H9 (cell line): ENCODE measurements around the gene SLC33A1. TPM values are rescaled to one million over a fixed set of nuclear protein-coding genes. Genes with fewer than 3 reads are reported as not detected.
A peak's percentile ranks its signal among the peaks of the same experiment; 100 is the strongest.

Source experiments
- DNase-seq: peaks from one replicate; pipeline ENCODE4 v3.0.0-alpha.2; 2017
- H2AFZ ChIP-seq: one replicate; pipeline ENCODE4 v1.6.1; 2013; ENCODE audit warnings: mild to moderate bottlenecking, low read length, control low read depth, moderate library complexity
- H2AK5ac ChIP-seq: 2 replicates; pipeline ENCODE4 v1.6.1; 2013; ENCODE audit warnings: low read length, control low read depth, mixed read lengths; ENCODE audit not compliant: insufficient read length
- H2BK120ac ChIP-seq: one replicate; pipeline ENCODE4 v1.6.1; 2013; ENCODE audit warnings: low read depth, mild to moderate bottlenecking, low read length, control low read depth, inconsistent platforms; ENCODE audit not compliant: poor library complexity, severe bottlenecking
- H2BK12ac ChIP-seq: 2 replicates; pipeline ENCODE4 v1.6.1; 2013; ENCODE audit warnings: low read length, control low read depth, mixed read lengths, low read depth; ENCODE audit not compliant: insufficient read length
- H2BK15ac ChIP-seq: 2 replicates; pipeline ENCODE4 v1.6.1; 2013; ENCODE audit warnings: low read depth, low read length, control low read depth
- H2BK20ac ChIP-seq: one replicate; pipeline ENCODE4 v1.6.1; 2013; ENCODE audit warnings: low read depth, mild to moderate bottlenecking, low read length, control low read depth, inconsistent platforms; ENCODE audit not compliant: poor library complexity, severe bottlenecking
- H2BK5ac ChIP-seq: 2 replicates; pipeline ENCODE4 v1.6.1; 2013; ENCODE audit warnings: low read length, control low read depth, mixed read lengths; ENCODE audit not compliant: insufficient read length
- H3K14ac ChIP-seq: 2 replicates; pipeline ENCODE4 v1.6.1; 2013; ENCODE audit warnings: low read length, control low read depth; ENCODE audit not compliant: insufficient read depth
- H3K18ac ChIP-seq: 2 replicates; pipeline ENCODE4 v1.6.1; 2013; ENCODE audit warnings: low read depth, mild to moderate bottlenecking, mixed read lengths, low read length, control low read depth; ENCODE audit not compliant: insufficient read length
- H3K23ac ChIP-seq: 2 replicates; pipeline ENCODE4 v1.6.1; 2013; ENCODE audit warnings: low read length, control low read depth, mixed read lengths, low read depth; ENCODE audit not compliant: insufficient read length
- H3K23me2 ChIP-seq: 2 replicates; pipeline ENCODE4 v1.6.1; 2013; ENCODE audit warnings: low read depth, mild to moderate bottlenecking, mixed read lengths, low read length, control low read depth; ENCODE audit not compliant: insufficient read length, poor library complexity, severe bottlenecking
- H3K27ac ChIP-seq: 2 replicates; pipeline ENCODE4 v1.5.1; 2013; ENCODE audit warnings: low read length, control low read depth, mixed read lengths, low read depth; ENCODE audit not compliant: insufficient read length
- H3K27me3 ChIP-seq: 2 replicates; pipeline ENCODE4 v1.6.1; 2013; ENCODE audit warnings: low read length, control low read depth, inconsistent platforms; ENCODE audit not compliant: insufficient read depth
- H3K4ac ChIP-seq: 2 replicates; pipeline ENCODE4 v1.6.1; 2013; ENCODE audit warnings: low read depth, mild to moderate bottlenecking, control low read depth, inconsistent platforms, low read length, moderate library complexity
- H3K4me1 ChIP-seq: 2 replicates; pipeline ENCODE4 v1.6.1; 2013; ENCODE audit warnings: low read length, control low read depth, inconsistent platforms; ENCODE audit not compliant: insufficient read depth
- H3K4me2 ChIP-seq: 2 replicates; pipeline ENCODE4 v1.6.1; 2013; ENCODE audit warnings: low read length, control low read depth, mixed read lengths; ENCODE audit not compliant: insufficient read length, insufficient read depth
- H3K56ac ChIP-seq: 2 replicates; pipeline ENCODE4 v1.6.1; 2013; ENCODE audit warnings: low read depth, mild to moderate bottlenecking, mixed read lengths, low read length, control low read depth; ENCODE audit not compliant: insufficient read length
- H3K79me1 ChIP-seq: 2 replicates; pipeline ENCODE4 v1.6.1; 2013; ENCODE audit warnings: low read depth, mild to moderate bottlenecking, moderate library complexity, low read length, control low read depth, inconsistent platforms; ENCODE audit not compliant: insufficient read depth, poor library complexity, severe bottlenecking
- H3K79me2 ChIP-seq: 2 replicates; pipeline ENCODE4 v1.6.1; 2013; ENCODE audit warnings: low read length, control low read depth, inconsistent platforms; ENCODE audit not compliant: insufficient read depth
- H3K9ac ChIP-seq: 2 replicates; pipeline ENCODE4 v1.6.1; 2013; ENCODE audit warnings: low read length, control low read depth, mixed read lengths; ENCODE audit not compliant: insufficient read length; ENCODE audit errors: extremely low read depth
- H3K9me3 ChIP-seq: one replicate; pipeline ENCODE4 v1.6.1; 2013; ENCODE audit warnings: low read depth, low read length, inconsistent platforms; ENCODE audit not compliant: control insufficient read depth
- H3T11ph ChIP-seq: one replicate; pipeline ENCODE4 v1.6.1; 2013; ENCODE audit warnings: mild to moderate bottlenecking, low read length, control low read depth, inconsistent platforms
- H4K20me1 ChIP-seq: one replicate; pipeline ENCODE4 v1.6.1; 2013; ENCODE audit not compliant: control insufficient read depth, insufficient read length, insufficient read depth
- H4K5ac ChIP-seq: 2 replicates; pipeline ENCODE4 v1.6.1; 2013; ENCODE audit warnings: low read depth, mild to moderate bottlenecking, mixed read lengths, low read length, control low read depth; ENCODE audit not compliant: insufficient read length
- H4K8ac ChIP-seq: replicated peaks from 2 replicates; pipeline ENCODE4 v1.6.1; 2013; ENCODE audit warnings: low read length, control low read depth, mixed read lengths, low read depth; ENCODE audit not compliant: insufficient read length
- H4K91ac ChIP-seq: 2 replicates; pipeline ENCODE4 v1.6.1; 2013; ENCODE audit warnings: low read depth, mild to moderate bottlenecking, moderate library complexity, mixed read lengths, low read length, control low read depth; ENCODE audit not compliant: insufficient read length
- H3K27ac Mint-ChIP-seq, 3 experiments: 2 replicates in 2 of 3; 3 replicates in 1 of 3; pipeline ENCODE4 v1.8.0; 2020 to 2021; ENCODE audit warnings: mixed read lengths in 3 of 3, mild to moderate bottlenecking in 1 of 3, moderate library complexity in 1 of 3
- H3K27me3 Mint-ChIP-seq: 2 replicates; pipeline ENCODE4 v1.8.0; 2021; ENCODE audit warnings: low read depth, mild to moderate bottlenecking, moderate library complexity, mixed read lengths
- H3K36me3 Mint-ChIP-seq, 3 experiments: 2 replicates in 2 of 3; 3 replicates in 1 of 3; pipeline ENCODE4 v1.8.0; 2020 to 2021; ENCODE audit warnings: low read depth in 3 of 3, mixed read lengths in 3 of 3; ENCODE audit not compliant: insufficient read depth in 1 of 3
- H3K4me1 Mint-ChIP-seq, 2 experiments: 2 replicates each; pipeline ENCODE4 v1.8.0; 2020; ENCODE audit warnings: mixed read lengths in 2 of 2
- H3K4me3 Mint-ChIP-seq, 2 experiments: 2 replicates in 1 of 2; 3 replicates in 1 of 2; pipeline ENCODE4 v1.8.0; 2020 to 2021; ENCODE audit warnings: mild to moderate bottlenecking in 2 of 2, mixed read lengths in 2 of 2, moderate library complexity in 1 of 2
- H3K9me3 Mint-ChIP-seq, 2 experiments: 2 replicates in 1 of 2; 3 replicates in 1 of 2; pipeline ENCODE4 v1.8.0; 2020; ENCODE audit warnings: mild to moderate bottlenecking in 2 of 2, mixed read lengths in 2 of 2, moderate library complexity in 1 of 2
- CTCF ChIP-seq: fragments of 200-600 bp; sonication (generic); conservative IDR thresholded peaks from 3 replicates; pipeline ENCODE4 v1.8.0; 2021; ENCODE audit warnings: antibody characterized with exemption, mild to moderate bottlenecking
- WGBS: extraction: QIAGEN DNeasy Blood & Tissue Kit; methylation state at CpG from one replicate; pipeline ENCODE4 v1.1.7; 2013; ENCODE audit warnings: missing lambda C conversion rate, low lambda C conversion rate, mixed read lengths; ENCODE audit not compliant: insufficient read length; ENCODE audit errors: extremely low coverage; 5-methylcytosine and 5-hydroxymethylcytosine counted together
- long read RNA-seq: library from polyadenylated mRNA; unstranded; transcript quantifications from one replicate; pipeline ENCODE4 v2.0.0, GENCODE V29; 2020
- total RNA-seq: library from RNA; stranded (reverse); gene quantifications from 2 replicates; pipeline ENCODE4 v1.2.1, GENCODE V29; 2021

The SLC33A1 gene
- 14.7 and 15.0 TPM in 2 replicates for total RNA-seq
- long read RNA-seq, full-length matches to known transcripts: 84 of 93 reads
- long read RNA-seq, partial matches to known transcripts: 1 of 93 reads
- long read RNA-seq, other reads (novel, unspliced or antisense): 8 of 93 reads

- no peaks in the 10 kb centered on the region for H3K9me3 ChIP-seq
- no peak within 1 kb of the TSS; the same call in 1 of the 2 replicates for H3K4ac ChIP-seq
- H2BK5ac ChIP-seq: no peak within 1 kb of the TSS
- H2AK5ac ChIP-seq: no peak within 1 kb of the TSS
- peak within 1 kb of the TSS; percentile 88 for H3K4me2 ChIP-seq
- H2BK20ac ChIP-seq: no peak within 1 kb of the TSS
- peak within 1 kb of the TSS; percentile 59 for H3K18ac ChIP-seq
- peak within 1 kb of the TSS; percentile 63 for H4K5ac ChIP-seq
- peak within 1 kb of the TSS; percentile 98 for H3K27ac Mint-ChIP-seq
- peaks cover 3% of the 10 kb centered on the region for H3K79me1 ChIP-seq
- peaks cover 7% of the 10 kb centered on the region for H3K27me3 Mint-ChIP-seq
- H2BK120ac ChIP-seq: peak within 1 kb of the TSS; percentile 78
- H3K79me2 ChIP-seq: peaks cover 14% of the 10 kb centered on the region; the same call in 1 of the 2 replicates
- H2BK12ac ChIP-seq: no peak within 1 kb of the TSS
- H4K20me1 ChIP-seq: no peaks in the 10 kb centered on the region
- H3K36me3 Mint-ChIP-seq: peaks cover 0 to 6% (median 0%) of the 10 kb centered on the region in 3 experiments; a peak in 2 of 7 replicates
- H4K91ac ChIP-seq: no peak within 1 kb of the TSS
- H2BK15ac ChIP-seq: no peak within 1 kb of the TSS
- no peak within 1 kb of the TSS for H3K56ac ChIP-seq
- H3K4me1 Mint-ChIP-seq: peaks cover 19 to 25% of the 10 kb centered on the region in 2 experiments
- H3K4me1 ChIP-seq: no peaks in the 10 kb centered on the region; the same call in 1 of the 2 replicates
- H3K14ac ChIP-seq: peak within 1 kb of the TSS; percentile 53; the same call in 1 of the 2 replicates
- no peaks in the 10 kb centered on the region for H3K27me3 ChIP-seq
- WGBS: no CpG with 5 or more reads among the region's 50 CpGs
- no peak within 1 kb of the TSS for H3T11ph ChIP-seq
- DNase-seq: peak; percentile 100
- H3K9ac ChIP-seq: peak within 1 kb of the TSS; percentile 87
- no peak within 1 kb of the TSS for H4K8ac ChIP-seq
- H3K23ac ChIP-seq: no peak within 1 kb of the TSS
- peak within 1 kb of the TSS; percentile 95 to 98 for H3K4me3 Mint-ChIP-seq
- no peaks in the 10 kb centered on the region for H3K9me3 Mint-ChIP-seq
- H3K27ac ChIP-seq: peak within 1 kb of the TSS; percentile 43
- peak within 1 kb of the TSS; percentile 0 for H2AFZ ChIP-seq
- peaks cover 14% of the 10 kb centered on the region for H3K23me2 ChIP-seq
- no peak for TF ChIP-seq CTCF
Measured at GRCh38 chr3:155854141-155854940, at the start of gene SLC33A1. Gene SLC33A1 (minus strand): TSS chr3:155854427. CDS start chr3:155853997, 430 bp downstream.
